H9 (cell line): ENCODE results near the gene LSM7. TPM values are rescaled to one million over a fixed set of nuclear protein-coding genes. Genes with fewer than 3 reads are reported as not detected.

Source experiments
- DNase-seq: peaks from one replicate; pipeline ENCODE4 v3.0.0-alpha.2; 2017
- H2AFZ ChIP-seq: one replicate; pipeline ENCODE4 v1.6.1; 2013; ENCODE audit warnings: mild to moderate bottlenecking, low read length, control low read depth, moderate library complexity
- H2AK5ac ChIP-seq: 2 replicates; pipeline ENCODE4 v1.6.1; 2013; ENCODE audit warnings: low read length, control low read depth, mixed read lengths; ENCODE audit not compliant: insufficient read length
- H2BK120ac ChIP-seq: one replicate; pipeline ENCODE4 v1.6.1; 2013; ENCODE audit warnings: low read depth, mild to moderate bottlenecking, low read length, control low read depth, inconsistent platforms; ENCODE audit not compliant: poor library complexity, severe bottlenecking
- H2BK12ac ChIP-seq: 2 replicates; pipeline ENCODE4 v1.6.1; 2013; ENCODE audit warnings: low read length, control low read depth, mixed read lengths, low read depth; ENCODE audit not compliant: insufficient read length
- H2BK15ac ChIP-seq: 2 replicates; pipeline ENCODE4 v1.6.1; 2013; ENCODE audit warnings: low read depth, low read length, control low read depth
- H2BK20ac ChIP-seq: one replicate; pipeline ENCODE4 v1.6.1; 2013; ENCODE audit warnings: low read depth, mild to moderate bottlenecking, low read length, control low read depth, inconsistent platforms; ENCODE audit not compliant: poor library complexity, severe bottlenecking
- H2BK5ac ChIP-seq: 2 replicates; pipeline ENCODE4 v1.6.1; 2013; ENCODE audit warnings: low read length, control low read depth, mixed read lengths; ENCODE audit not compliant: insufficient read length
- H3K14ac ChIP-seq: 2 replicates; pipeline ENCODE4 v1.6.1; 2013; ENCODE audit warnings: low read length, control low read depth; ENCODE audit not compliant: insufficient read depth
- H3K18ac ChIP-seq: 2 replicates; pipeline ENCODE4 v1.6.1; 2013; ENCODE audit warnings: low read depth, mild to moderate bottlenecking, mixed read lengths, low read length, control low read depth; ENCODE audit not compliant: insufficient read length
- H3K23ac ChIP-seq: 2 replicates; pipeline ENCODE4 v1.6.1; 2013; ENCODE audit warnings: low read length, control low read depth, mixed read lengths, low read depth; ENCODE audit not compliant: insufficient read length
- H3K23me2 ChIP-seq: 2 replicates; pipeline ENCODE4 v1.6.1; 2013; ENCODE audit warnings: low read depth, mild to moderate bottlenecking, mixed read lengths, low read length, control low read depth; ENCODE audit not compliant: insufficient read length, poor library complexity, severe bottlenecking
- H3K27ac ChIP-seq: 2 replicates; pipeline ENCODE4 v1.5.1; 2013; ENCODE audit warnings: low read length, control low read depth, mixed read lengths, low read depth; ENCODE audit not compliant: insufficient read length
- H3K27me3 ChIP-seq: 2 replicates; pipeline ENCODE4 v1.6.1; 2013; ENCODE audit warnings: low read length, control low read depth, inconsistent platforms; ENCODE audit not compliant: insufficient read depth
- H3K4ac ChIP-seq: 2 replicates; pipeline ENCODE4 v1.6.1; 2013; ENCODE audit warnings: low read depth, mild to moderate bottlenecking, control low read depth, inconsistent platforms, low read length, moderate library complexity
- H3K4me1 ChIP-seq: 2 replicates; pipeline ENCODE4 v1.6.1; 2013; ENCODE audit warnings: low read length, control low read depth, inconsistent platforms; ENCODE audit not compliant: insufficient read depth
- H3K4me2 ChIP-seq: 2 replicates; pipeline ENCODE4 v1.6.1; 2013; ENCODE audit warnings: low read length, control low read depth, mixed read lengths; ENCODE audit not compliant: insufficient read length, insufficient read depth
- H3K56ac ChIP-seq: 2 replicates; pipeline ENCODE4 v1.6.1; 2013; ENCODE audit warnings: low read depth, mild to moderate bottlenecking, mixed read lengths, low read length, control low read depth; ENCODE audit not compliant: insufficient read length
- H3K79me1 ChIP-seq: 2 replicates; pipeline ENCODE4 v1.6.1; 2013; ENCODE audit warnings: low read depth, mild to moderate bottlenecking, moderate library complexity, low read length, control low read depth, inconsistent platforms; ENCODE audit not compliant: insufficient read depth, poor library complexity, severe bottlenecking
- H3K79me2 ChIP-seq: 2 replicates; pipeline ENCODE4 v1.6.1; 2013; ENCODE audit warnings: low read length, control low read depth, inconsistent platforms; ENCODE audit not compliant: insufficient read depth
- H3K9ac ChIP-seq: 2 replicates; pipeline ENCODE4 v1.6.1; 2013; ENCODE audit warnings: low read length, control low read depth, mixed read lengths; ENCODE audit not compliant: insufficient read length; ENCODE audit errors: extremely low read depth
- H3K9me3 ChIP-seq: one replicate; pipeline ENCODE4 v1.6.1; 2013; ENCODE audit warnings: low read depth, low read length, inconsistent platforms; ENCODE audit not compliant: control insufficient read depth
- H3T11ph ChIP-seq: one replicate; pipeline ENCODE4 v1.6.1; 2013; ENCODE audit warnings: mild to moderate bottlenecking, low read length, control low read depth, inconsistent platforms
- H4K20me1 ChIP-seq: one replicate; pipeline ENCODE4 v1.6.1; 2013; ENCODE audit not compliant: control insufficient read depth, insufficient read length, insufficient read depth
- H4K5ac ChIP-seq: 2 replicates; pipeline ENCODE4 v1.6.1; 2013; ENCODE audit warnings: low read depth, mild to moderate bottlenecking, mixed read lengths, low read length, control low read depth; ENCODE audit not compliant: insufficient read length
- H4K8ac ChIP-seq: replicated peaks from 2 replicates; pipeline ENCODE4 v1.6.1; 2013; ENCODE audit warnings: low read length, control low read depth, mixed read lengths, low read depth; ENCODE audit not compliant: insufficient read length
- H4K91ac ChIP-seq: 2 replicates; pipeline ENCODE4 v1.6.1; 2013; ENCODE audit warnings: low read depth, mild to moderate bottlenecking, moderate library complexity, mixed read lengths, low read length, control low read depth; ENCODE audit not compliant: insufficient read length
- H3K27ac Mint-ChIP-seq, 3 experiments: 2 replicates in 2 of 3; 3 replicates in 1 of 3; pipeline ENCODE4 v1.8.0; 2020 to 2021; ENCODE audit warnings: mixed read lengths in 3 of 3, mild to moderate bottlenecking in 1 of 3, moderate library complexity in 1 of 3
- H3K27me3 Mint-ChIP-seq: 2 replicates; pipeline ENCODE4 v1.8.0; 2021; ENCODE audit warnings: low read depth, mild to moderate bottlenecking, moderate library complexity, mixed read lengths
- H3K36me3 Mint-ChIP-seq, 3 experiments: 2 replicates in 2 of 3; 3 replicates in 1 of 3; pipeline ENCODE4 v1.8.0; 2020 to 2021; ENCODE audit warnings: low read depth in 3 of 3, mixed read lengths in 3 of 3; ENCODE audit not compliant: insufficient read depth in 1 of 3
- H3K4me1 Mint-ChIP-seq, 2 experiments: 2 replicates each; pipeline ENCODE4 v1.8.0; 2020; ENCODE audit warnings: mixed read lengths in 2 of 2
- H3K4me3 Mint-ChIP-seq, 2 experiments: 2 replicates in 1 of 2; 3 replicates in 1 of 2; pipeline ENCODE4 v1.8.0; 2020 to 2021; ENCODE audit warnings: mild to moderate bottlenecking in 2 of 2, mixed read lengths in 2 of 2, moderate library complexity in 1 of 2
- H3K9me3 Mint-ChIP-seq, 2 experiments: 2 replicates in 1 of 2; 3 replicates in 1 of 2; pipeline ENCODE4 v1.8.0; 2020; ENCODE audit warnings: mild to moderate bottlenecking in 2 of 2, mixed read lengths in 2 of 2, moderate library complexity in 1 of 2
- WGBS: extraction: QIAGEN DNeasy Blood & Tissue Kit; methylation state at CpG from one replicate; pipeline ENCODE4 v1.1.7; 2013; ENCODE audit warnings: missing lambda C conversion rate, low lambda C conversion rate, mixed read lengths; ENCODE audit not compliant: insufficient read length; ENCODE audit errors: extremely low coverage; 5-methylcytosine and 5-hydroxymethylcytosine counted together
- total RNA-seq: library from RNA; stranded (reverse); gene quantifications from 2 replicates; pipeline ENCODE4 v1.2.1, GENCODE V29; 2021
- TF ChIP-seq, protein P1 (sequence below): fragments of 200-600 bp; sonication (generic); conservative IDR thresholded peaks from 3 replicates; pipeline ENCODE4 v1.8.0; 2021; ENCODE audit warnings: antibody characterized with exemption, mild to moderate bottlenecking

The LSM7 gene
- total RNA-seq, 1 experiment from 2014 or later, result 187 TPM

GRCh38 chr19:2300533-2300932 lies 27.9 kb downstream of the LSM7 start:
- H3K4ac ChIP-seq, result no peak overlapping the region
- H3K79me1 ChIP-seq, result no peaks in the 10 kb centered on the region
- H2BK12ac ChIP-seq, result no peak overlapping the region
- H3K4me1 ChIP-seq, result no peaks in the 10 kb centered on the region
- no peak overlapping the region for H3K4me3 Mint-ChIP-seq
- H3T11ph ChIP-seq, result no peak overlapping the region
- H3K79me2 ChIP-seq, result no peaks in the 10 kb centered on the region
- no peak overlapping the region for H2BK20ac ChIP-seq
- no peak overlapping the region for H2AK5ac ChIP-seq
- no peak for DNase-seq
- no peak overlapping the region for H2BK15ac ChIP-seq
- H3K23me2 ChIP-seq, result no peaks in the 10 kb centered on the region
- H4K20me1 ChIP-seq, result no peaks in the 10 kb centered on the region
- H2BK120ac ChIP-seq, result no peak overlapping the region
- no peak overlapping the region for H3K18ac ChIP-seq
- no peak overlapping the region for H3K23ac ChIP-seq
- peaks cover 0 to 4% (median 0%) of the 10 kb centered on the region in 3 experiments; a peak in 3 of 7 replicates for H3K36me3 Mint-ChIP-seq
- H4K91ac ChIP-seq, result no peak overlapping the region
- H4K8ac ChIP-seq, result no peak overlapping the region
- H3K27me3 ChIP-seq, result no peaks in the 10 kb centered on the region
- peaks cover 0 to 4% of the 10 kb centered on the region in 2 experiments; a peak in 1 of 5 replicates for H3K9me3 Mint-ChIP-seq
- H3K4me1 Mint-ChIP-seq, result peaks cover 5 to 12% of the 10 kb centered on the region in 2 experiments
- WGBS, result no CpG with 5 or more reads among the region's 17 CpGs
- no peak overlapping the region for H3K27ac ChIP-seq
- H2BK5ac ChIP-seq, result no peak overlapping the region
- TF ChIP-seq, protein P1, sequence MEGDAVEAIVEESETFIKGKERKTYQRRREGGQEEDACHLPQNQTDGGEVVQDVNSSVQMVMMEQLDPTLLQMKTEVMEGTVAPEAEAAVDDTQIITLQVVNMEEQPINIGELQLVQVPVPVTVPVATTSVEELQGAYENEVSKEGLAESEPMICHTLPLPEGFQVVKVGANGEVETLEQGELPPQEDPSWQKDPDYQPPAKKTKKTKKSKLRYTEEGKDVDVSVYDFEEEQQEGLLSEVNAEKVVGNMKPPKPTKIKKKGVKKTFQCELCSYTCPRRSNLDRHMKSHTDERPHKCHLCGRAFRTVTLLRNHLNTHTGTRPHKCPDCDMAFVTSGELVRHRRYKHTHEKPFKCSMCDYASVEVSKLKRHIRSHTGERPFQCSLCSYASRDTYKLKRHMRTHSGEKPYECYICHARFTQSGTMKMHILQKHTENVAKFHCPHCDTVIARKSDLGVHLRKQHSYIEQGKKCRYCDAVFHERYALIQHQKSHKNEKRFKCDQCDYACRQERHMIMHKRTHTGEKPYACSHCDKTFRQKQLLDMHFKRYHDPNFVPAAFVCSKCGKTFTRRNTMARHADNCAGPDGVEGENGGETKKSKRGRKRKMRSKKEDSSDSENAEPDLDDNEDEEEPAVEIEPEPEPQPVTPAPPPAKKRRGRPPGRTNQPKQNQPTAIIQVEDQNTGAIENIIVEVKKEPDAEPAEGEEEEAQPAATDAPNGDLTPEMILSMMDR, result no peak
- H2AFZ ChIP-seq, result no peak overlapping the region
- peaks cover 54% of the 10 kb centered on the region for H3K27me3 Mint-ChIP-seq
- H3K9me3 ChIP-seq, result no peaks in the 10 kb centered on the region
- no peak overlapping the region for H3K4me2 ChIP-seq
- H3K9ac ChIP-seq, result no peak overlapping the region
- no peak overlapping the region for H3K27ac Mint-ChIP-seq
- H4K5ac ChIP-seq, result no peak overlapping the region
- no peak overlapping the region for H3K56ac ChIP-seq
- no peak overlapping the region for H3K14ac ChIP-seq
